GM12891 (cell line): ENCODE data around the gene NOL7.

Experiments
- DNase-seq: peaks from one replicate; pipeline ENCODE4 v3.0.0; 2011; ENCODE audit warnings: low spot score; ENCODE audit not compliant: insufficient read length
- FAIRE-seq: peaks from 2 replicates; lab custom pipeline; 2011; peaks lifted over from hg19 to GRCh38; lab: Jason Lieb, UNC
- PAX5 ChIP-seq: IDR thresholded peaks from 2 replicates; pipeline ENCODE4 v1.6.1; 2011; ENCODE audit warnings: low read length, moderate library complexity, mild to moderate bottlenecking; ENCODE audit not compliant: insufficient read depth, severe bottlenecking
- POLR2A ChIP-seq: IDR thresholded peaks from 2 replicates; pipeline ENCODE4 v1.6.1; 2011; ENCODE audit warnings: low read depth, low read length, control low read depth
- POLR2AphosphoS5 ChIP-seq: IDR thresholded peaks from 2 replicates; pipeline ENCODE4 v1.6.1; 2011; ENCODE audit warnings: low read depth, low read length, control low read depth
- POU2F2 ChIP-seq: IDR thresholded peaks from 2 replicates; pipeline ENCODE4 v1.6.1; 2011; ENCODE audit warnings: low read depth, mild to moderate bottlenecking, control low read depth, low read length, moderate library complexity
- SPI1 ChIP-seq: IDR thresholded peaks from 2 replicates; pipeline ENCODE4 v1.6.1; 2011; ENCODE audit warnings: low read depth, low read length, control low read depth
- TAF1 ChIP-seq: IDR thresholded peaks from 2 replicates; pipeline ENCODE4 v1.6.1; 2011; ENCODE audit warnings: low read depth, low read length, control low read depth

Gene NOL7

DNA sequence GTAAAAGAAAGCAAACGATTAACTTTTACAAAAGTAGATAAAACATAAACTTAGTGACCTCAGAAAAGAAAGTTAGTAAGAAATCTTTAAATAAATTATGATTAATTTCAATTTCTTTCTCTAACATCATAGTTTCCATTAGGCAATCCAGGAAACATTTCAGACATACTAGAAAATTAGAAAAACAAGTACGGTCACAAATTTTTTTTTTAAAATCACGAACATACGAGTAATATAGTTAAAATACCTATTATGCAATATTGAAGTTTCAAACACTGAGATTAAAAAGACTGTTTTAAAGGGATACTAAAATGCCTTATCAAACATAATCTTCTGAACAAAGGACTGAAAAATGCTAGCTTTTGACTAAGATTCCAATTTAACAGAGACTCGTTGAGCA lies 26.2 kb downstream of the NOL7 start:
- TF ChIP-seq POU2F2 (no peak), TAF1 (no peak), PAX5 (no peak)
- FAIRE-seq: no peak

DNA sequence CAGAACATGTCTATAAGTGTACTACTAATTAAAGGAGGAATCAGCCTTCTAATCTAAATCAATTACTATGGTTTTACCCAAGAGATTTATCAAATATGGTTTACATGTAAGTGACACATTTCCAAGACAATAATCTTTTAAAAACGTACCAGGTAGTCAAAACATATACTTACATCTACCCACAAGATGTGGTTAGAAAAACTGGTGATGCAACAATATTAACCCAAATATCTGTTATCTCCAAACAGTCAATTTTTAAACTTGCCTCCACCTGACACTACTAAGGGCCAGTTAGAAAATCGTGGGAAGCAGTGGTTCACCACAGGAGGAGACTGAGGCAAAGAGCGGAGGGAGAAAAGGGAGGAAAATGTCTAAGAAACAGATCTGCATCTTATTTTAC lies 28.0 kb downstream of the NOL7 start:
- FAIRE-seq: no peak
- no peak for TF ChIP-seq PAX5
- TF ChIP-seq SPI1: no peak
- no peak for TF ChIP-seq TAF1
- TF ChIP-seq POLR2A: no peak
- TF ChIP-seq POLR2AphosphoS5: no peak
- TF ChIP-seq POU2F2: no peak
- no peak for DNase-seq

More for the DNA sequence above, 26.2 kb downstream of the NOL7 start:
- no peak for DNase-seq

DNA sequence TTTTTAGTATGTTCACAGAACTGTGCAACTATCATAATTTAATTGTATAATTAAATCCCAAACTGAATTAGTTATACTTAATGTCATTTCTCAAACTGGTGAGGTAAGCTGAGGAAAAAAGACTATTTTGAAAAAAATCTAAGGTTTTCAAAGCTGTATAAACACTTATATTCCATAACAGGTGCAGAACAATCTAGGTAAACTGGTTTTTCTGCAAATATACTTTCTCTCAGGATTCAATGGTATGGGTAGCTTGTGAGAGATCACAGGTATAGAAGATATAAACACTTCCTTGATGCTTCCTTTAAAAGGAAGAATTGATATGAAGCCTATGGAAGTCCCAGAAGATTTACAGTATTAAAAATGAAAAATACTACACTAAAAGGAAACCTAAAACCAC lies 33.7 kb downstream of the NOL7 start:
- DNase-seq (no peak), FAIRE-seq (no peak)
- TF ChIP-seq SPI1: no peak
- no peak for TF ChIP-seq POU2F2
- no peak for TF ChIP-seq PAX5
- TF ChIP-seq TAF1: no peak
- TF ChIP-seq POLR2AphosphoS5: no peak
- no peak for TF ChIP-seq POLR2A

DNA sequence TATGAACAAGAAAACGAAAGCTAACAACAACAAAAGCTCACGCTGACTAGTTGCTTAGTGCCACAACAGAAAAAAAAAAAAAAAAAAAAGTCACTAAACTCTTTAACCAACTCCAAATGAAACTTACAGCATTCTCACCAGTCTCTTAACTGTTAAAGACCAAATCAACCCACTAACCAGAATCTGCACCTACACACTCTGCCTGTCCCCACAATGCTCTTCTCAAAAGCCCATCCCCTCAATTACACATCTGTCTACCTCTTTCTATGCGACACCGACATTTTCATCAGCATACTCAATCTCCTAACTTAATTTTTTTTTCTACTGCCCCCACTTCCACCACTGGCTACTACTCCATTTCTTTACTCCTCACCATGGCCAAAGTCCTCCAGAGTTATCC lies 34.3 kb downstream of the NOL7 start:
- DNase-seq (no peak), FAIRE-seq (no peak)
- TF ChIP-seq POU2F2: no peak
- TF ChIP-seq POLR2AphosphoS5: no peak
- no peak for TF ChIP-seq TAF1
- no peak for TF ChIP-seq SPI1
- no peak for TF ChIP-seq POLR2A
- no peak for TF ChIP-seq PAX5

DNA sequence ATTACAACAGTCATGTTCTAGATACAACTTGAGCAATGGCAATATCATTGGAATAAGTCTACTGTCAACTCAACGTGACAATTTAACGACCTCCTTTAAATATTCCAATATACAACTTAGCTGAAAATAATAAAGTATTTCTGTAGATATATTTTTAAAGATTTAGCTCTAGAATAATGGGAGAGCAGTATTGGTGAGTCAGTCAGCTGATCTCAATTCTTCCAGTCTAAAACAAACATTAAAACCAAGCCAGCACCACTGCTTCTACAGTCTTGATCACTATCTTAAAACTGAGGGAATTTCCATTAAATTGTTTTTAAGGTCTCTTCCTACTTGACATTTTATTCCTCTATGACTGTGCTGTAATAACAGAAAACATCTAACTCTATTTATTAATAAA lies 38.2 kb downstream of the NOL7 start:
- DNase-seq (no peak), FAIRE-seq (no peak)
- TF ChIP-seq SPI1 (no peak), POU2F2 (no peak), PAX5 (no peak), POLR2A (no peak), POLR2AphosphoS5 (no peak), TAF1 (no peak)

DNA sequence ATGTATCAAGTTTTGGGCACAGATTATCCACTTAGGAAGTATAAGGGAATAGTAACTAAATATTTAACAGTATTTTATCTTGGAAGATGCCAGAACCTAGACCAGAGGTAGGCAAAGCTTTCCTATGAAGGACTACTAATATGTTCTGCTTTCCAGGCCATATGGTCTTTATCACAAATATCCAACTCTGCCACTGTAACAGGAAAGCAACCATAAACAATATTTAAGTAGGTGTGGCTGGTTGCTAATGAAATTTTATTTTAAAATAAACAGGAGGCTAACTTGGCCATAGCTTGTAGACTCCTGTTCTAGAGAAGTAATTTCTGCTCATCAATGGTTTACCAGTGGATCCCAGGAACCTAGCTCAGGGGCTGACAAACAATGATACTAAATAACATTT lies 39.4 kb downstream of the NOL7 start:
- FAIRE-seq: no peak
- no peak for TF ChIP-seq POLR2A
- TF ChIP-seq TAF1: no peak
- no peak for TF ChIP-seq POLR2AphosphoS5
- TF ChIP-seq PAX5: no peak
- no peak for TF ChIP-seq SPI1
- no peak for TF ChIP-seq POU2F2
- no peak for DNase-seq

DNA sequence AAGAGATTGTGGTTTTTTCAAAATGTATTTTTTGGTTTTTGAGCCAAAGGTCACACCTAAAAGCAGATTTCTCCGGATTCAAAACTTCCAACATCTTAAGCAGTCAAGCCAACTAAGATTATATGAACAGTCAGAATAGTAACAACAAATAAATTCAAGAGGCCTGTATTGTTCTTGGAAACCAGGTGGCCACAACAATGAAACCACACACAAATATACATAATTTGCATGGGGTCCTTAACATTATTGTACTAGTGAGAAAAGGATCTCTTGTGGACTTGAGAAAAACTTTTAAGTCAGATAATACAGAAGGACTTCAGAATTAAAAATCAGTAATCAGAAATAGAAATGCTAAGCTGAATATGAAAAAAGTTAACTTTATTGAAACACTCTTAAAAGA lies 40.6 kb downstream of the NOL7 start:
- DNase-seq: no peak
- TF ChIP-seq POLR2A: no peak
- no peak for TF ChIP-seq TAF1
- TF ChIP-seq POLR2AphosphoS5: no peak
- no peak for TF ChIP-seq SPI1
- no peak for TF ChIP-seq PAX5
- TF ChIP-seq POU2F2: no peak
- no peak for FAIRE-seq

DNA sequence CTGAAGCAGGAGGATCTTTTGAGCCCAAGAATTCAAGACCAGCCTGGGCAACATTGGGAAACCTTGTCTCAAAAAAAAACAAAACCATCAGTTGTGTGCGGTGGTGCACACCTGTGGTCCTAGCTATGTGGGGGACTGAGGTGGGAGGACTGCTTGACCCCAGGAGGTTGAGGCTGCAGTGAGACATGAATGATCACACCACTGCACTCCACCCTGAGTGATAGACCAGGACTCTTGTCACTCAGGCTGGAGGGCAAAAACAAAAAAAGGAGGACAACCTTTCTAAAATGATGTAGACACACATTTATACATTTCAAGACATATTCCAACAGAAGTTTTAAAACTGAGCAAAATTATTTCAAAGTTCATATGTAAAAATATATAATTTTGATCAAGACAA lies 45.1 kb downstream of the NOL7 start:
- FAIRE-seq: no peak
- no peak for DNase-seq
- no peak for TF ChIP-seq POU2F2
- TF ChIP-seq POLR2AphosphoS5: no peak

DNA sequence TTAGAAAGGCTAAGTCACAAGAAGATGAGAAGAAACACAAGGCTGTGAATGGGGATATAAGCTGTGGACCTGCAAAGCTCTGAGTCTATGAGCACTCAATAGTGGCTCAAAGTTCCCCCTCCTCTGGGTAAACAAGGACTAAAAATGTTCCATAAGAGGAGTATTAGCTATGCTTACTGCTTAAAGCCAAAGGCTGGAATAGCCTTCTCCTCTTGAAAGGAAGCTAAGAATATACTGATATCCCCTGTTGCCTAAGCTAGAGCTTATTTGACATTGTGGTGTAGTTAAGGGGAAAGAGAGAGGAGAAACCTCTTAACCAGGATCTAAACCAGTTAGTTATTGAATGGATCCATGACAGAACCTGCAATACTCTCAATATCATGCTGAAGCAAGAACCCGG lies 45.8 kb downstream of the NOL7 start:
- no peak for TF ChIP-seq TAF1
- no peak for TF ChIP-seq PAX5
- no peak for TF ChIP-seq POLR2AphosphoS5
- no peak for TF ChIP-seq POU2F2
- TF ChIP-seq POLR2A: no peak
- TF ChIP-seq SPI1: no peak
- FAIRE-seq (no peak), DNase-seq (no peak)

DNA sequence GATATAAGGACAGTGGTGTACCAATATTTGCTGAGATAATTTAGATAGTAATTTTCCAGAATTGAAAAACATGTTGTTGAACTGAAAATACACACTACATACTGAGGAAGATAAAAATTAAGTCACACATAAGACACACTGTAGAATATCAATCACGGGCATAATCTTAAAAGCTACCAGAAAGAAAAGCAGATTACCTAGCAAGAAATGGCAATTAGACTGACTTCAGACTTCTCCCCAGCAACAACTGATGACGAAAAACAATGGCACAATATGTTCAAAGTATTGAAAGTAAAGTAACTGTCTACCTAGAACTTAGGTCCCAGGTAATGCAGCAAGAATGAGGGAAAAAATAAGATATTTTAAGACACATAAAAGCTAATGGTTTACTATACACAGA lies 46.5 kb downstream of the NOL7 start:
- DNase-seq (no peak), FAIRE-seq (no peak)
- no peak for TF ChIP-seq POLR2AphosphoS5
- TF ChIP-seq POLR2A: no peak
- no peak for TF ChIP-seq TAF1
- no peak for TF ChIP-seq SPI1
- TF ChIP-seq PAX5: no peak
- no peak for TF ChIP-seq POU2F2

DNA sequence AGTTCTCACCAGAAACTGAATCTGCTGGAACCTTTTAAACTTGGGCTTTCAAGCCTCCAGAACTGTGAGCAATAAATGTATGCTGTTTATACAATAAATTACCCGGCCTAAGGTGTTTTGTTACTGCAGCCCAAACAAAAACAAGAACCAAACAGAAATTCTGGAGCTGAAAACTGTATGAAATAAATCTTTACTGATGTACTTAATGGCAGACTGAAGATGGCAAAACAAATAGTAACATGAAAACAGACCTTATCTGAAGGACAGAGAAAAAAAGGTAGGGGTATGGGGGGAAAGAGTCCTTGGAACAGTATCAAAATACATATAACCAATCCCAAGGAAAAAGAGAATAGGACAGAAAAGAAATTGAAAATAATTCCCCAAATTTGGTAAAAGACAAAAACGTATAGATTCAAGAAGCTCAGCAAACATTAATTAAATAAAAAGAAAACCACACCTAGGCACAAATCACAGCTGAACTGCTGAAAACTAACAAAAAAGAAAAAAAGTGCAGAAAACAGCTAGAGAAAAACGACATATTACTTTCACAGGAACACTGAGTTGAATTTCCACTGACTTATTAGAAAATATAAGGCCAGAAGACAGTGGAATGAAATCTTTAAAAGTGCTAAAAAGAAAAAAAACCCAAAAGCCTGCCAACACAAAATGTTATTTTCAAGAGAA lies 47.7 kb downstream of the NOL7 start:
- FAIRE-seq (no peak), DNase-seq (no peak)
- TF ChIP-seq SPI1: no peak
- no peak for TF ChIP-seq TAF1
- no peak for TF ChIP-seq POLR2AphosphoS5
- no peak for TF ChIP-seq PAX5
- no peak for TF ChIP-seq POLR2A
- TF ChIP-seq POU2F2: no peak
